DMS53 treated with DMSO at 0.1 percent for 48 hours (cell line): ENCODE results near the gene PTPN4.

Experiments
- DNase-seq: peaks from one replicate; lab custom pipeline; 2025; ENCODE audit not compliant: unreplicated experiment; lab: John Stamatoyannopoulos, UW

The PTPN4 gene

GRCh38 chr2:119759451-119760236 lies at the start of gene PTPN4:
PTPN4 (plus strand) TSS chr2:119759922; CDS start chr2:119809854, 49,932 bp downstream.
- DNase-seq = peak; percentile 97

DNA sequence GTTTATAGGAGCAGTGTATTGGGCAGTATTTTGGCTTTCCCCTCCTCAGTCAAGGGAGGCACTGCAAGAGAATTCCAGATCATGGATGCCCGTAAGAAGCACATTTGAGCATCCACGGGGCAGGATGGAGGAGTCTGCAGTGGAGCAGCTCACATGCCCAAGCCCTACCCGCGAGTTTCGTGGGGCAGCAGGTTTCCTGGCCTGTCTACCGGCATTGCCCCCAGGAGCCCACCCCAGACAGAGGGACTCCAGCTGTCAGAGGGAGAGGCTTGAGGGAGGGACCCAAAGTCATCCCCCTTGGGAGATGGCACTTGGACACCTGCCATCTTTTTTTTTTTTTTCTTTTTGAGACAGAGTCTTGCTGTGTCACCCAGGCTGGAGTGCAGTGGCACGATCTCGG lies 49.4 kb upstream of the PTPN4 start:
- DNase-seq = no peak

DNA sequence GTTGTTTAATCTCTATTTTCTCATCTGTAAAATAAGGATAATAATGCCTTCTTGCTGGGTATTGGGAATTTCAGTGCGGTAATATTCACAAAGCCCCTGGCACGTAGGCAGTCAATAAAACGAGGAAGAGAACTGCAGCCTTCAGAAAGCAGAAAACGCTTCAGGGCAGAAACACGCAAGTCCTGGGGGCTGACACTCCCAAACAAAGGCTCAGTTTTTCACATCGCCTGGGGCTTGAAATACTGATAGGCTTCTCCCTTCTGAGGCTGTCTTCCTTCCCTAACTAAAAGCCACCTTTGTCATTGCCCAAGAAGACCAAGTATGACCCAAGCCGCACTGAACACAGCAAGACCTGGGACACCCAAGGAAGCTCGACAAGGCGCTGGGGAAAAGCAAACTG lies 48.4 kb upstream of the PTPN4 start:
- DNase-seq = no peak

DNA sequence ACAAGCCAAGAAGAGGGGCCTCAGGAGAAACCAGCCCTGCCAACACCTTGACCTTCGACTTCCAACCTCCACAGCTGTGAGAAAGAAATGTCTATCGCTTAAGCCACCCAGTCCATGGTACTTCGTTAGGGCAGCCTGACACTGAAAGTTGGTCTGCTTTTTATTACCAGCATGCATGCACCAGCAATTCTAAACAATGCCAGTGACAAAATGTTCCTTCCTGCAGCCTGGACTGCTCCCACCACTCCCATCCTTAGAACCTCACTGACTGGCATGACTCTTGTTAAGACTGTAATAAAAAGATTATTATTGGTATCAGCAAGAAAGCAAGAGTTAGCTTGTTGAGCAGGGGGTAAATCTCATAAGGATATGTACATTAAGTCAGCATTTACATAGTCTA lies 47.2 kb upstream of the PTPN4 start:
- no peak for DNase-seq

GRCh38 chr2:119713819-119714490 lies 45.8 kb upstream of the PTPN4 start:
- peak; percentile 18 for DNase-seq

DNA sequence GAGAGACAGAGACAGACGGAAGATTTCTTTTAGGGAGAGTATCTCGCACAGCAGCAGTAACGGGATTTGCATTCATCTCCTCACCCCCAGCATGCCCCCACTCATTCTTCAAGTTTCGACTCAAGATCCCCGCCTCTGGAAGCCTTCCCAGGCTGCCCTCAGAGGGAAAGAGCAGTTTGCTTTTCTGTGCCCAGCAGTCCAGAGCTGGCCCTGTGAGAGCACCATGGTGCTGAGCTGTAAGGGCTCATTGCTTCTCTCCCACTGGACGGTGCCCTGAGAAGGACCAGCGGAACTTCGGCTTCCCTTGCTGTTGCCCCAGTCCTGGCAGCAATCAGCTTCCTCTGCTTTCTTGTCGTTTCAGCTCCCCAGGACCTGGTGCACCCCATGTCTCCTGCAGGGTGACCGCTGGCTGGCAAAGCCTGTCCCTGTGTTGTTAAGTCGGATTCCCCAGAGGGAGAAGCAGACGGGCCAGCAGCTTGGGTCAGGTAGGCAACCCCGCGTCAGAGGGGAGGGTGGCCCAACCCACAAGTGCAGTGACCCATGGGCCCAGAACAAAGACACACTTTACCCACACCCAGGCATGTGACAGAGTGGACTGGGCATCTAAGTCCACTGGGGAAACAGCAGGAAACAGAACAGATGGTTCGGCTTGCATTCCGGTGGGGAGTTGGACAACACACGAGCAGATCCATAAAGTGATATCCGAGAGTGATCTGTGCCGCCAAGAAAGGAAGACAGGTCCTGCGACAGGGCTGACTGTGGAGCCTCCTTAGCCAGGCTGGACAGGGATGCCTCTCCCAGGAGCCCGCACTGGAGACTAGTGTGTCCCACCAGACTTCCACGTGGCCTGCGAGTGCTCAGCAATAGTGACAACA lies 44.1 kb upstream of the PTPN4 start:
- no peak for DNase-seq

- no peak for DNase-seq
These were observed 43.4 kb upstream of the PTPN4 start for GRCh38 chr2:119716284-119716672.

- no peak for DNase-seq
These were observed 41.0 kb upstream of the PTPN4 start for GRCh38 chr2:119718501-119719260.

DNA sequence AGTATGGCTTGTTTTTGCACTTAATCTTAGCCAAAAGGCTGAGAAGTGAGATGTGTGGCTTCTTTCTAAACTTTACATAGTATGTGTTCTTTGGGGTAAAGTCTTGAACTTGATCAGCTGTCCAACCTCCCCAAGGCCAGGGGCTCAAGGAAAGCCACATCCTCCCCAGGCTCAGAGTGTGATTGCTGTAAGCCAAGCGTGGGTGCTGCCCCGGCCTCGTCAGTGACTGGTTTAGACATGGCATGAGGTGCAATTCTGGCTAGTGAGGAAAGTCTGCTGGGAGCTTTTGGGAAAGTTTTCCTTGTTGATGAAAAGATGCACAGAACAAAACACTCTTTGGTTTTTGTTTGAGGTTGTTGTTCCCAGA lies 40.5 kb upstream of the PTPN4 start:
- no peak for DNase-seq

DNA sequence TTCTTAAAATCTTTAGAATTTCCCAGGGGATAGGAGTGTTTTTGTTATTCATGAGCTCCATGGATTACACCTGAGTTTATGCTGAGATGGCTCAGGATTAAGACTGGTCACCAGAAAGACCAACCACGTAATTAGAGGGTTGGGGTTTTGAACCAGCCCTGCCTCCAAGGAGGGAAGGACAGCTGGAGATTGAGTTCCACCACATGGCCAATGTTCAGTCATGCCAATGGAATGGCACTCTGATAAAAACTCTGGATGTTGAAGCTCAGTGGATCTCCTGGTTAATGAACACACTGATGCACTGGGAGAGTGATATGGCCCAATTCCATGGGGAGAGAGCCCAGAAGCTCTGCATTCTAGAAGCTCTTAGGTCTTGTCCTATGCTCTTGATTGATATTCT lies 38.7 kb upstream of the PTPN4 start:
- no peak for DNase-seq

GRCh38 chr2:119721462-119721861 lies 38.3 kb upstream of the PTPN4 start:
- no peak for DNase-seq

DNA sequence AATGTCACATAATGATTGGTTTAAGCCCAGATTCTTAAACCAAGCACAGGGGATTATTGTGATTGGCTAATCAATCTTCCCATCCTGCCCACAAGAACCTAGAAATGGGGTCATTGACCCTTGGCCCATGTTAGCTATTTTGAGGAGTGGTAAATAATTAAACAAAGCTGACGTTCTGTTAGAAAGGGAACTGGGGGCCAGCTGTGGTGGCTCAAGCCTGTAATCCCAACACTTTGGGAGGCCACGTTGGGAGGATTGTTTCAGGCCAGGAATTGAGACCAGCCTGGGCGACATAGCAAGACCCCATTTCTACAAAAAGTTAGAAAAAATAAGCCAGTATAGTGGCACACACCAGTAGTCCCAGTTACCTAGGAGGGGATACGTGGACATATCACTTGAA lies 37.8 kb upstream of the PTPN4 start:
- DNase-seq = no peak

- DNase-seq = no peak
These were observed 36.5 kb upstream of the PTPN4 start for GRCh38 chr2:119723186-119723585.

GRCh38 chr2:119723784-119724467 lies 35.8 kb upstream of the PTPN4 start:
- no peak for DNase-seq

GRCh38 chr2:119724656-119725485 lies 34.9 kb upstream of the PTPN4 start:
- DNase-seq = no peak

DNA sequence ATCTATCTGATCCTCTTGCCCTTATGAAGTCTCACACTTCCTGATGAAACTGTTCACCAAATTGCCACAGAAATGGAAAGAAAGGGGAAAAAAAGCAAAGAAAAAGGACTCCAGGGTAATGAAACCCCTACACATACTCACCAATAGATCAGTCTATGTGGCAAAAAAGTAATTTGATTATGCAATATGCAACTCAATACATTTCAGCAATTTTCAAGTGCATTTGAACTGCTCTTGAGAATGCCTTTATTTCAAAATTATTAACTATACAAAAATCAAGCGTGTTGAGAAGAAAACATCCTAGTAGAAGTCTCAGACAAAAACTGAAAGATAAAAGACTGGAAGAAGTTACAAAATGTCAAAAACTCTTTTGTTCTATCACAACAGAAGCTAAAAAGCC lies 32.2 kb upstream of the PTPN4 start:
- no peak for DNase-seq

DNA sequence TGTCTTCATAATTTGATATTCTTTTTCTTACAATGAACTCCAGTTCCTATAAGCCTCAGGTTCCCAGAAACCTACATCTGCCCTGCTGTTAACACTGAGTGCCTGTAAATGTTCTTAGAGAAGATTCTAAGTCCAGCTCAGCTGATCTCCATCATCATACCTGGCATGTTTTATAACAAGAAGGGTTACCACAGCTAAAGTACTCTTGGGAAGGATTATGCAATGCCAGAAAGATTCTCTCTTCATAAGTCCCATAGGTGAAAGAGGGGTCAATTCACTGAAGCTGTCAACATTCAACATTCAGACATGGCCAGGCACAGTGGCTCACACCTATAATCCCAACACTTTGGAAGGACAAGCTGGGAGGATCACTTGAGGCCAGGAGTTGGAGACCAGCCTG lies 31.3 kb upstream of the PTPN4 start:
- no peak for DNase-seq

DNA sequence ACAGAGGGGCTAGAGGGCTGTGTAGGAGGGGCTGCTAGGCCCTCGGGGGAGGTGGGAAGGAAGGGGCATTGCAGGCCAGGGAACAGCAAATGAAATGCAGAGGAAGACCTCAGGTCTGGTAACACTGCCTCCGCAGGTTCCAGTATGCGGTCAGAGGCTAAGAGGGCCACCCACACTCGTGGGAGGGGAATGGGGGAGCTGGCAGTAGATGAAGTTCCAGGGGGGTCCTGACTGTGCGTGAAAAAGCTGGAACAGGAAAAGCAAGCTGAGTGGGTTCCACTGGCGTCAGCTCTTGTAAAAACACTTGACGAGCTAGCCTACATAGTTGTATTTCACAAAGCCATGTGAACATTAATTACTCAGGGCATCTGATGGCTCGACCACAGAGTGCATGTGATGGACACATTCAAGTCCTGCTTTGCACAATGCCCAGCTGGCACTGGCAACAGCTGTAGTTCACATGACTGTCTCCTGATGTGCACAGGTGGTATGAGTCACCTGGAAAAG lies 29.0 kb upstream of the PTPN4 start:
- DNase-seq = peak; percentile 78

DNA sequence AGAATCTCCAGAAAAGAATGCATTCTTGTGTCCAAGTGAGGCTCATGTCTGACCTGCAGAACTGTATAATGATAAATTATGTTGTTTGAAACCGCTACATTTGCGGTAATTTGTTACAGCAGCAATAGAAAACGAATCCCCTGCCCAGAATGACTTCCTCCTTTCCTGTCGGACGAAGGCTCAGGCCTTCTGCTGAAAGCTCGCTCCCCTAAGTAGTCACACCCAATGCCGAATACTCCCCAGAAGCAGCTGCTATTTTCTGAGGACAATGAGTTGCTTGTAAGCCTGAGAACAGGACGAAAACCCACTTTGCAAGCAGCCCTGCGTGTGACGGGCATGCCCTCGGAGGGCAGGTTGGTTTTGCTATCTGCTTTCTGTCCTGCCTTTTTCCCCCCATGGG lies 27.7 kb upstream of the PTPN4 start:
- no peak for DNase-seq
